ENCODE data around the gene CDH23. TPM values are rescaled to one million over a fixed set of nuclear protein-coding genes. Genes with fewer than 3 reads are reported as not detected.

The CDH23 gene
- total RNA-seq, 2 donors from 2014 or later: 28.5 to 58.7 TPM

GRCh38 chr10:71695502-71696476 is 299.1 kb downstream of the CDH23 start:
- intact Hi-C loops (cut with DNase I): no loop called here
- H3K27me3 ChIP-seq: no peaks in the 10 kb centered on the region
- no peak for DNase-seq
- no peak overlapping the region for H3K4me3 ChIP-seq
- TF ChIP-seq POLR2A (IDR thresholded peaks at IDR 0.05) (no peak), CTCF (IDR thresholded peaks at IDR 0.05) (no peak)
- no peak for ATAC-seq
- H3K4me1 ChIP-seq: no peaks in the 10 kb centered on the region
- 60 to 68% methylated on average over 9 to 13 of the region's 14 CpGs for WGBS, 2 donors
- H3K27ac ChIP-seq: no peak overlapping the region
- H3K36me3 ChIP-seq (replicated peaks in 1 of 2; ENCODE audit: insufficient read depth in 1 of 2, low read depth in 2 of 2): no peaks in the 10 kb centered on the region
- H3K9me3 ChIP-seq: no peaks in the 10 kb centered on the region

- H3K27me3 ChIP-seq: no peaks in the 10 kb centered on the region
- H3K36me3 ChIP-seq (replicated peaks in 1 of 2; ENCODE audit: insufficient read depth in 1 of 2, low read depth in 2 of 2): no peaks in the 10 kb centered on the region
- DNase-seq: peak; percentile 60 to 76 (median 66)
- no peak overlapping the region for H3K27ac ChIP-seq
- peak; percentile 64 for ATAC-seq
- intact Hi-C loops (cut with DNase I): no loop called here
- no peak overlapping the region for H3K4me3 ChIP-seq
- H3K9me3 ChIP-seq: no peaks in the 10 kb centered on the region
- H3K4me1 ChIP-seq: no peaks in the 10 kb centered on the region
- TF ChIP-seq CTCF (IDR thresholded peaks at IDR 0.05) (peak; percentile 58 to 79 (median 70)), POLR2A (IDR thresholded peaks at IDR 0.05) (no peak)
- 30 to 37% methylated on average over 7 to 10 of the region's 10 CpGs for WGBS, 2 donors
These were observed 300.1 kb downstream of the CDH23 start for GRCh38 chr10:71696628-71697326.

GRCh38 chr10:71697938-71698709 is 301.4 kb downstream of the CDH23 start:
- Histone ChIP-seq H3K4me3 (no peak overlapping the region), H3K27ac (no peak overlapping the region), H3K4me1 (no peaks in the 10 kb centered on the region), H3K9me3 (no peaks in the 10 kb centered on the region), H3K27me3 (no peaks in the 10 kb centered on the region), H3K36me3 (replicated peaks in 1 of 2; ENCODE audit: insufficient read depth in 1 of 2, low read depth in 2 of 2) (no peaks in the 10 kb centered on the region)
- intact Hi-C loops (cut with DNase I): no loop called here
- TF ChIP-seq CTCF (IDR thresholded peaks at IDR 0.05): no peak
- no peak for TF ChIP-seq POLR2A (IDR thresholded peaks at IDR 0.05)
- 54% methylated on average over 7 of the region's 7 CpGs for WGBS, 2 donors
- ATAC-seq (no peak), DNase-seq (no peak)

GRCh38 chr10:71698737-71699136 is 302.0 kb downstream of the CDH23 start:
- Histone ChIP-seq H3K9me3 (no peaks in the 10 kb centered on the region), H3K4me3 (no peak overlapping the region), H3K27me3 (no peaks in the 10 kb centered on the region), H3K4me1 (no peaks in the 10 kb centered on the region), H3K36me3 (replicated peaks in 1 of 2; ENCODE audit: insufficient read depth in 1 of 2, low read depth in 2 of 2) (no peaks in the 10 kb centered on the region), H3K27ac (no peak overlapping the region)
- TF ChIP-seq POLR2A (IDR thresholded peaks at IDR 0.05): no peak
- TF ChIP-seq CTCF (IDR thresholded peaks at IDR 0.05): no peak
- ATAC-seq (no peak), DNase-seq (no peak)
- intact Hi-C loops (cut with DNase I): no loop called here
- WGBS, 2 donors: 74 to 79% methylated on average over 5 of the region's 5 CpGs
